HCT116 (cell line): ENCODE measurements around the gene LRRC1. TPM values are rescaled to one million over a fixed set of nuclear protein-coding genes. Genes with fewer than 3 reads are reported as not detected.

Source experiments
- ATAC-seq: fragments of 200-7000 bp; cut with Tn5 transposase; 2 replicates; pipeline ENCODE4 v1.9.1; 2020; ENCODE audit warnings: mild to moderate bottlenecking, moderate library complexity
- BruUV-seq: library from RNA; stranded (reverse); fragments of 400-500 nt; replicated peaks from 2 replicates; lab custom pipeline; 2021; lab: Mats Ljungman, UMichigan
- CTCF ChIA-PET: fragments of 300-600 bp; sonication (Branson Sonifier 250); formaldehyde crosslinking; loops from one replicate; lab custom pipeline; 2021; ENCODE audit warnings: antibody characterized with exemption; lab: Charles Lee
- POLR2A ChIA-PET: fragments of 300-600, 350-600 bp; sonication (Branson Sonifier 250); formaldehyde crosslinking; loops from one replicate; lab custom pipeline; 2021; ENCODE audit warnings: antibody characterized with exemption; lab: Charles Lee
- RAD21 ChIA-PET, 2 experiments: fragments of 300-600 bp; sonication (Branson Sonifier 250); formaldehyde crosslinking; loops; one replicate each; lab custom pipeline; 2023; ENCODE audit warnings: low total read pairs in 2 of 2; ENCODE audit not compliant: uncharacterized antibody in 2 of 2, unreplicated experiment in 2 of 2, low non-redundant PET in 1 of 2; lab: Charles Lee
- DNase-seq: peaks from one replicate; pipeline ENCODE4 v3.0.0-alpha.2; 2010; ENCODE audit warnings: low read depth, low spot score
- H2AFZ ChIP-seq: fragments of 200-600 bp; shearing (Covaris generic), sonication (generic); 2 replicates; pipeline ENCODE4 v1.6.1; 2017; ENCODE audit warnings: low read depth, mixed run types, mixed read lengths, antibody characterized with exemption, low read length; ENCODE audit not compliant: poor library complexity, severe bottlenecking
- H3K27ac ChIP-seq: 2 replicates; pipeline ENCODE4 v1.5.1; 2012; ENCODE audit warnings: low read depth, low read length
- H3K27me3 ChIP-seq: fragments of 200-600 bp; sonication (generic); 2 replicates; pipeline ENCODE4 v1.6.1; 2016; ENCODE audit warnings: mixed run types, low read length, mixed read lengths; ENCODE audit not compliant: insufficient read depth
- H3K36me3 ChIP-seq, 2 experiments: fragments of 200-500 bp in 1 of 2; fragments of 200-600 bp in 1 of 2; sonication (Bioruptor generic) in 1 of 2; sonication (generic) in 1 of 2; 2 replicates each; pipeline versions ENCODE4 v1.5.1 to v1.6.1; 2014 to 2016; ENCODE audit warnings: low read length in 2 of 2, inconsistent platforms in 1 of 2, mixed read lengths in 1 of 2, mixed run types in 1 of 2; ENCODE audit not compliant: insufficient read depth in 2 of 2, control insufficient read depth in 1 of 2
- H3K4me1 ChIP-seq, 2 experiments: fragments of 200-600 bp in 1 of 2; sonication (generic) in 1 of 2; 2 replicates each; pipeline versions ENCODE4 v1.5.1 to v1.6.1; 2012 to 2017; ENCODE audit warnings: low read length in 2 of 2, inconsistent platforms in 1 of 2, mild to moderate bottlenecking in 1 of 2, mixed read lengths in 1 of 2, mixed run types in 1 of 2, moderate library complexity in 1 of 2; ENCODE audit not compliant: insufficient read depth in 2 of 2, control insufficient read depth in 1 of 2
- H3K4me2 ChIP-seq: fragments of 200-600 bp; sonication (generic); 2 replicates; pipeline ENCODE4 v1.6.1; 2017; ENCODE audit warnings: mixed run types, low read length, mixed read lengths
- H3K4me3 ChIP-seq, 2 experiments: fragments of 200-600 bp in 1 of 2; sonication (generic) in 1 of 2; replicated peaks in 1 of 2; 2 replicates each; pipeline ENCODE4 v1.5.1; 2011 to 2016; ENCODE audit warnings: low read length in 2 of 2, control low read depth in 1 of 2, low read depth in 1 of 2, mild to moderate bottlenecking in 1 of 2, mixed read lengths in 1 of 2, mixed run types in 1 of 2
- H3K79me2 ChIP-seq: fragments of 200-600 bp; sonication (generic); 2 replicates; pipeline ENCODE4 v1.6.1; 2017; ENCODE audit warnings: mild to moderate bottlenecking, mixed run types, low read length, moderate library complexity, mixed read lengths; ENCODE audit not compliant: insufficient read depth
- H3K9ac ChIP-seq: fragments of 200-600 bp; sonication (generic); 2 replicates; pipeline ENCODE4 v1.6.1; 2016; ENCODE audit warnings: low read length, mixed read lengths
- H3K9me2 ChIP-seq: fragments of 200-600 bp; sonication (generic), shearing (Covaris generic); 2 replicates; pipeline ENCODE4 v1.6.1; 2017; ENCODE audit warnings: mixed run types, mild to moderate bottlenecking, moderate library complexity; ENCODE audit not compliant: insufficient read depth
- H3K9me3 ChIP-seq, 2 experiments: fragments of 200-500 bp in 1 of 2; fragments of 200-600 bp in 1 of 2; sonication (Bioruptor generic) in 1 of 2; sonication (generic) in 1 of 2; 2 replicates each; pipeline ENCODE4 v1.6.1; 2014 to 2017; ENCODE audit warnings: low read length in 2 of 2, mixed read lengths in 2 of 2, inconsistent platforms in 1 of 2, low read depth in 1 of 2, mild to moderate bottlenecking in 1 of 2, mixed run types in 1 of 2, moderate library complexity in 1 of 2; ENCODE audit not compliant: control insufficient read depth in 1 of 2, insufficient read depth in 1 of 2
- H4K20me1 ChIP-seq: fragments of 200-600 bp; sonication (generic), shearing (Covaris generic); 2 replicates; pipeline ENCODE4 v1.6.1; 2017; ENCODE audit warnings: mixed run types, mild to moderate bottlenecking, moderate library complexity; ENCODE audit not compliant: insufficient read depth
- CBX3 ChIP-seq: IDR thresholded peaks from 2 replicates; pipeline ENCODE4 v1.6.1; 2012; ENCODE audit warnings: low read depth
- CEBPB ChIP-seq: IDR thresholded peaks from 2 replicates; pipeline ENCODE4 v1.6.1; 2012; ENCODE audit warnings: low read depth
- EZH2 ChIP-seq: fragments of 200-600 bp; sonication (generic); IDR thresholded peaks from 2 replicates; pipeline ENCODE4 v1.6.1; 2017; ENCODE audit warnings: antibody characterized with exemption, mixed run types
- FOSL1 ChIP-seq: IDR thresholded peaks from 2 replicates; pipeline ENCODE4 v1.6.1; 2012; ENCODE audit warnings: low read depth
- POLR2AphosphoS5 ChIP-seq: IDR thresholded peaks from 2 replicates; pipeline ENCODE4 v1.6.1; 2011; ENCODE audit warnings: mild to moderate bottlenecking, low read depth, low read length, moderate library complexity
- RAD21 ChIP-seq: IDR thresholded peaks from 2 replicates; pipeline ENCODE4 v1.6.1; 2012; ENCODE audit warnings: low read depth, mild to moderate bottlenecking
- intact Hi-C: fragments of 100-400 bp; cut with micrococcal nuclease; formaldehyde crosslinking; loops from 2 replicates; pipeline ENCODE4 v1.10.0; 2022
- total RNA-seq: library from RNA; stranded (reverse); gene quantifications from one replicate; pipeline ENCODE4 v1.2.1, GENCODE V29; 2021; ENCODE audit not compliant: unreplicated experiment
- TF ChIP-seq, protein P1 (sequence below): IDR thresholded peaks from 2 replicates; pipeline ENCODE4 v1.6.1; 2012; ENCODE audit warnings: low read depth

The LRRC1 gene
- total RNA-seq, 1 experiment from 2014 or later = 19.8 TPM

DNA sequence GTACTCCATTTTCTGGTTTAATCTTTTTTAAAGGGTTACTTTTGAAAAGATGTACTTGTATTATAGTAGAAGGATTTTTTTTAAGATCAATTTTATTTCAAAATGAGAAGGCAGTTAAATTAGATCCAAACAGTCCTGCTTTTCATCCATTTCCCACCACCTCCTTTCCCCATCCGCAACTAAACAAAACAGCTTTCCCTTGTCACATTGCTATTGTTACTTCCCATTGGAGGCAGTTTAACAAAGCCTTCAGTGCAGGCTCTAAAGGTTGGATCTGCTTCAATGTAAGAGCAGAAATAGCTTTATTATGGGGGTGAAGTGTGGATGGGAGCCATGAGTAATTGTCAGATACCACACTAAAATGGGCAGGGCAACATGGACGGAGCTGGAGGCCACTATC is 65.7 kb downstream of the LRRC1 start:
- DNase-seq (no peak), ATAC-seq (no peak)
- peaks cover 6 to 10% of the 10 kb centered on the region in 2 experiments for H3K4me1 ChIP-seq
- no peak overlapping the region for H2AFZ ChIP-seq
- H3K79me2 ChIP-seq = peaks cover 15% of the 10 kb centered on the region; the same call in 1 of the 2 replicates
- CTCF ChIA-PET = no interaction called here
- no peak overlapping the region for H3K4me3 ChIP-seq
- POLR2A ChIA-PET = no interaction called here
- no peaks in the 10 kb centered on the region for H3K9me2 ChIP-seq
- intact Hi-C loops = no loop called here
- RAD21 ChIA-PET = no interaction called here
- H3K27me3 ChIP-seq = no peaks in the 10 kb centered on the region
- H4K20me1 ChIP-seq = no peaks in the 10 kb centered on the region
- no peak overlapping the region for H3K27ac ChIP-seq
- TF ChIP-seq POLR2AphosphoS5 = no peak
- no peak for TF ChIP-seq FOSL1
- TF ChIP-seq CBX3 = no peak
- no peak for TF ChIP-seq CEBPB
- TF ChIP-seq, all 23 proteins: peak for 0
- no peak overlapping the region for H3K9ac ChIP-seq
- BruUV-seq = no TSS peak
- no peaks in the 10 kb centered on the region for H3K9me3 ChIP-seq
- no peaks in the 10 kb centered on the region for H3K36me3 ChIP-seq
- no peak overlapping the region for H3K4me2 ChIP-seq

DNA sequence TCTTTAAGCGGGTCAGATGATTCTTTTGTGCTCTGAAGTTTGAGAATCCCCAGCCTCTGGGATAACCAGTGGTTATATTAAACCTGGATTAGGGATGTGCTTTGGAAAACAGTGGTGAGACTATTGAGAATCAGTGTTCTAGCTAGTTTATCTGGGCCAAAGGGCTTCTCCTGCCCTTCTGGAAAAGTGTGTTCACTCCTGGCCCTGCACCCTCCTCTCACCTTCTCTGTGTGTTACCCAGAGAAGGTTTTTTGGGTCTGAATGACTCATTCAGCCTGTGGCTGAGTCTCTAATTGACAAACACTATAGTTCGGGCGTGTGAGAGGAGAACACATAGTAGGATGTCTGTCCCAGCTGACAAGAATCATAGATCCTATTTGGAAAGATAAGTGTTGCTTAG is 66.7 kb downstream of the LRRC1 start:
- H2AFZ ChIP-seq = no peak overlapping the region
- H3K27ac ChIP-seq = no peak overlapping the region
- TF ChIP-seq RAD21 (no peak), CEBPB (no peak), EZH2 (no peak), FOSL1 (0 out of 2 replicates have a peak, but pooled peaks have one; percentile 23)
- TF ChIP-seq, protein P1, sequence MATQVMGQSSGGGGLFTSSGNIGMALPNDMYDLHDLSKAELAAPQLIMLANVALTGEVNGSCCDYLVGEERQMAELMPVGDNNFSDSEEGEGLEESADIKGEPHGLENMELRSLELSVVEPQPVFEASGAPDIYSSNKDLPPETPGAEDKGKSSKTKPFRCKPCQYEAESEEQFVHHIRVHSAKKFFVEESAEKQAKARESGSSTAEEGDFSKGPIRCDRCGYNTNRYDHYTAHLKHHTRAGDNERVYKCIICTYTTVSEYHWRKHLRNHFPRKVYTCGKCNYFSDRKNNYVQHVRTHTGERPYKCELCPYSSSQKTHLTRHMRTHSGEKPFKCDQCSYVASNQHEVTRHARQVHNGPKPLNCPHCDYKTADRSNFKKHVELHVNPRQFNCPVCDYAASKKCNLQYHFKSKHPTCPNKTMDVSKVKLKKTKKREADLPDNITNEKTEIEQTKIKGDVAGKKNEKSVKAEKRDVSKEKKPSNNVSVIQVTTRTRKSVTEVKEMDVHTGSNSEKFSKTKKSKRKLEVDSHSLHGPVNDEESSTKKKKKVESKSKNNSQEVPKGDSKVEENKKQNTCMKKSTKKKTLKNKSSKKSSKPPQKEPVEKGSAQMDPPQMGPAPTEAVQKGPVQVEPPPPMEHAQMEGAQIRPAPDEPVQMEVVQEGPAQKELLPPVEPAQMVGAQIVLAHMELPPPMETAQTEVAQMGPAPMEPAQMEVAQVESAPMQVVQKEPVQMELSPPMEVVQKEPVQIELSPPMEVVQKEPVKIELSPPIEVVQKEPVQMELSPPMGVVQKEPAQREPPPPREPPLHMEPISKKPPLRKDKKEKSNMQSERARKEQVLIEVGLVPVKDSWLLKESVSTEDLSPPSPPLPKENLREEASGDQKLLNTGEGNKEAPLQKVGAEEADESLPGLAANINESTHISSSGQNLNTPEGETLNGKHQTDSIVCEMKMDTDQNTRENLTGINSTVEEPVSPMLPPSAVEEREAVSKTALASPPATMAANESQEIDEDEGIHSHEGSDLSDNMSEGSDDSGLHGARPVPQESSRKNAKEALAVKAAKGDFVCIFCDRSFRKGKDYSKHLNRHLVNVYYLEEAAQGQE = no peak
- no peak overlapping the region for H3K4me3 ChIP-seq
- no peaks in the 10 kb centered on the region for H3K36me3 ChIP-seq
- intact Hi-C loops = no loop called here
- RAD21 ChIA-PET = no interaction called here
- H3K9me2 ChIP-seq = no peaks in the 10 kb centered on the region
- H3K79me2 ChIP-seq = peaks cover 15% of the 10 kb centered on the region; the same call in 1 of the 2 replicates
- ATAC-seq = no peak
- peak overlapping the region; percentile 18; the same call in 1 of the 2 replicates for H3K4me2 ChIP-seq
- H4K20me1 ChIP-seq = no peaks in the 10 kb centered on the region
- peaks cover 6 to 10% of the 10 kb centered on the region in 2 experiments for H3K4me1 ChIP-seq
- CTCF ChIA-PET = no interaction called here
- no peak for DNase-seq
- no peak overlapping the region for H3K9ac ChIP-seq
- no TSS peak for BruUV-seq
- H3K9me3 ChIP-seq = no peaks in the 10 kb centered on the region
- POLR2A ChIA-PET = no interaction called here
- no peaks in the 10 kb centered on the region for H3K27me3 ChIP-seq
